B cell (primary cell): Measurements from ENCODE around the gene SH2D5. TPM values are rescaled to one million over a fixed set of nuclear protein-coding genes. Genes with fewer than 3 reads are reported as not detected.
A peak's percentile ranks its signal among the peaks of the same experiment; 100 is the strongest.

Experiments
- ATAC-seq: fragments of 200-7000 bp; cut with Tn5 transposase; one replicate; pipeline ENCODE4 v1.10.0; 2021; ENCODE audit warnings: low read depth, mild to moderate bottlenecking, moderate number of reproducible peaks, moderate library complexity
- CTCF ChIA-PET: fragments of 350-600 bp; sonication (Branson Sonifier 250); formaldehyde crosslinking; loops from one replicate; lab custom pipeline; 2021; ENCODE audit warnings: antibody characterized with exemption, inconsistent platforms; lab: Charles Lee
- POLR2A ChIA-PET: fragments of 350-600 bp; sonication (Branson Sonifier 250); formaldehyde crosslinking; loops from one replicate; lab custom pipeline; 2021; ENCODE audit warnings: antibody characterized with exemption; lab: Charles Lee
- DNase-seq: peaks from one replicate; pipeline ENCODE4 v3.0.0; 2013
- H2AFZ ChIP-seq: 2 replicates; pipeline ENCODE4 v1.6.1; 2012; ENCODE audit warnings: mild to moderate bottlenecking, low read depth, low read length; ENCODE audit not compliant: insufficient read depth, poor library complexity, severe bottlenecking
- H3K27ac ChIP-seq, 2 donors: 1 replicate in 1 of 2; 2 replicates in 1 of 2; pipeline ENCODE4 v1.5.1; 2012 to 2013; ENCODE audit warnings: low read length in 2 of 2, mild to moderate bottlenecking in 2 of 2, moderate library complexity in 1 of 2
- H3K27me3 ChIP-seq, 4 experiments: fragments of 200-600 bp in 1 of 4; sonication (generic) in 1 of 4; replicated peaks in 1 of 4; 1 replicate in 2 of 4; 2 replicates in 2 of 4; pipeline versions ENCODE4 v1.6.1 to v1.7.0; 2013 to 2016; ENCODE audit warnings: low read length in 3 of 4, mild to moderate bottlenecking in 2 of 4, mixed read lengths in 1 of 4, moderate library complexity in 1 of 4; ENCODE audit not compliant: insufficient read depth in 4 of 4, control insufficient read depth in 3 of 4; ENCODE audit errors: control extremely low read depth in 1 of 4
- H3K36me3 ChIP-seq, 2 experiments: replicated peaks in 1 of 2; 1 replicate in 1 of 2; 2 replicates in 1 of 2; pipeline versions ENCODE4 v1.6.1 to v1.7.1; 2013; ENCODE audit warnings: low read length in 1 of 2; ENCODE audit not compliant: insufficient read depth in 2 of 2, control insufficient read depth in 1 of 2; ENCODE audit errors: control extremely low read depth in 1 of 2, extremely low read depth in 1 of 2
- H3K4me1 ChIP-seq, 2 donors: fragments of 200-600 bp in 1 of 2; sonication (generic) in 1 of 2; 1 replicate in 1 of 2; 2 replicates in 1 of 2; pipeline versions ENCODE4 v1.5.1 to v1.6.1; 2013 to 2017; ENCODE audit warnings: low read length in 2 of 2; ENCODE audit not compliant: control insufficient read depth in 2 of 2, insufficient read depth in 2 of 2
- H3K4me2 ChIP-seq: replicated peaks from 2 replicates; pipeline ENCODE3; 2012; ENCODE audit warnings: mild to moderate bottlenecking, low read depth, low read length; ENCODE audit not compliant: poor library complexity, severe bottlenecking
- H3K4me3 ChIP-seq, 5 experiments: fragments of 200-600 bp in 1 of 5; sonication (generic) in 1 of 5; 1 replicate in 3 of 5; 2 replicates in 2 of 5; pipeline versions ENCODE4 v1.5.1 to v1.7.0; 2011 to 2016; ENCODE audit warnings: low read length in 4 of 5, mild to moderate bottlenecking in 4 of 5, low read depth in 2 of 5, control low read depth in 1 of 5, moderate library complexity in 1 of 5; ENCODE audit not compliant: insufficient read depth in 1 of 5; ENCODE audit errors: control extremely low read depth in 1 of 5, extremely low read depth in 1 of 5
- H3K79me2 ChIP-seq: fragments of 200-600 bp; sonication (generic); one replicate; pipeline ENCODE4 v1.6.0; 2016; ENCODE audit warnings: low read length; ENCODE audit not compliant: control insufficient read depth, insufficient read depth
- H3K9ac ChIP-seq: fragments of 200-600 bp; sonication (generic); 2 replicates; pipeline ENCODE4 v1.6.1; 2017; ENCODE audit warnings: mild to moderate bottlenecking, low read length, moderate library complexity
- H3K9me3 ChIP-seq, 3 donors: one replicate each; pipeline versions ENCODE4 v1.6.1 to v1.7.1; 2013; ENCODE audit warnings: low read length in 2 of 3; ENCODE audit not compliant: control insufficient read depth in 2 of 3, insufficient read depth in 1 of 3; ENCODE audit errors: control extremely low read depth in 1 of 3
- H4K20me1 ChIP-seq: 2 replicates; pipeline ENCODE4 v1.6.0; 2012; ENCODE audit warnings: mild to moderate bottlenecking, low read length; ENCODE audit not compliant: insufficient read depth, control insufficient read depth, poor library complexity, severe bottlenecking
- H3K27ac Mint-ChIP-seq: one replicate; pipeline ENCODE4 v1.8.0; 2021; ENCODE audit warnings: mixed read lengths
- H3K27me3 Mint-ChIP-seq: one replicate; pipeline ENCODE4 v1.8.0; 2021; ENCODE audit warnings: mixed read lengths
- H3K4me1 Mint-ChIP-seq: one replicate; pipeline ENCODE4 v1.8.0; 2021; ENCODE audit warnings: mixed read lengths
- H3K4me3 Mint-ChIP-seq: one replicate; pipeline ENCODE4 v1.8.0; 2021; ENCODE audit warnings: mixed read lengths
- H3K9me3 Mint-ChIP-seq: one replicate; pipeline ENCODE4 v1.8.0; 2022; ENCODE audit warnings: mixed read lengths; ENCODE audit not compliant: insufficient read depth
- EZH2 ChIP-seq: IDR thresholded peaks from 2 replicates; pipeline ENCODE4 v1.6.1; 2012; ENCODE audit warnings: borderline replicate concordance, low read depth, mild to moderate bottlenecking, moderate library complexity, low read length; ENCODE audit not compliant: insufficient read depth, poor library complexity, severe bottlenecking
- WGBS: methylation state at CpG from one replicate; pipeline ENCODE4 v1.1.5; 2013; ENCODE audit warnings: missing lambda C conversion rate; ENCODE audit not compliant: insufficient coverage; 5-methylcytosine and 5-hydroxymethylcytosine counted together
- intact Hi-C: fragments of 100-400 bp; cut with micrococcal nuclease; formaldehyde crosslinking; loops from one replicate; pipeline ENCODE4 v1.10.0; 2022
- polyA plus RNA-seq: library from polyadenylated mRNA; depleted of rRNA; stranded (reverse); fragments of >200 nt; gene quantifications from 2 replicates; pipeline ENCODE4 v1.2.3, GENCODE V29; 2012
- total RNA-seq, 2 donors: library from RNA; stranded (reverse); fragments of 120-200 nt in 1 of 2; gene quantifications; 1 replicate in 1 of 2; 2 replicates in 1 of 2; pipeline versions ENCODE4 v1.2.3 to v1.2.4, GENCODE V29; 2013 to 2022
- TF ChIP-seq, protein P1 (sequence below): fragments of 200-600 bp; IDR thresholded peaks from one replicate; pipeline ENCODE4 v1.8.0; 2022; ENCODE audit warnings: antibody characterized with exemption, mild to moderate bottlenecking

Gene SH2D5
- total and polyA plus RNA-seq, 2 donors (not counting 1 experiment from before 2014, with no cell fraction given), result 0.30 TPM; not detected in 1

DNA sequence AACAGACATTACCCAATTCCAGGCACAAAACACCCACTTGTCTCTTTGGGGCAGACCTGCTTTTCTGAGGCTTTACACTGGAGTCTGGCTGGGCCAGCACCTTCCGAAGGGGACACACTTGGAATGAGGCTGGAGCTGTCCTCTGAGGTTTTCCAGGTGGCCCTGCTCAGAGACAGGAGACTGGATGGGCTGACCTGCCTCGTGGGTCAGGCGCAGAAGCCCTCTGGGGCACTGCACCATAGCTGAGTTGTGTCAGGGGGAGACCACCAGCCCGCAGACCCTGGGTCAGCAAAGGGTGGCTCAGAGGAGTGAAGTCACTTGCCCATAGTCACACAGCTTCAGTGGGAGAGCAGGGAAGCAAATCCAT lies 1.8 kb downstream of the SH2D5 start:
- Histone ChIP-seq H3K4me3 (no peak overlapping the region), H4K20me1 (no peaks in the 10 kb centered on the region), H3K79me2 (no peaks in the 10 kb centered on the region), H3K36me3 (no peaks in the 10 kb centered on the region), H2AFZ (no peak overlapping the region), H3K27ac (no peak overlapping the region), H3K4me1 (peaks cover 27 to 30% of the 10 kb centered on the region in 2 donors), H3K4me2 (no peak overlapping the region), H3K27me3 (peaks cover 0 to 35% (median 13%) of the 10 kb centered on the region in 4 experiments), H3K9me3 (peaks cover 0 to 4% (median 0%) of the 10 kb centered on the region in 3 donors), H3K9ac (no peak overlapping the region)
- no peak for TF ChIP-seq EZH2
- TF ChIP-seq, protein P1, sequence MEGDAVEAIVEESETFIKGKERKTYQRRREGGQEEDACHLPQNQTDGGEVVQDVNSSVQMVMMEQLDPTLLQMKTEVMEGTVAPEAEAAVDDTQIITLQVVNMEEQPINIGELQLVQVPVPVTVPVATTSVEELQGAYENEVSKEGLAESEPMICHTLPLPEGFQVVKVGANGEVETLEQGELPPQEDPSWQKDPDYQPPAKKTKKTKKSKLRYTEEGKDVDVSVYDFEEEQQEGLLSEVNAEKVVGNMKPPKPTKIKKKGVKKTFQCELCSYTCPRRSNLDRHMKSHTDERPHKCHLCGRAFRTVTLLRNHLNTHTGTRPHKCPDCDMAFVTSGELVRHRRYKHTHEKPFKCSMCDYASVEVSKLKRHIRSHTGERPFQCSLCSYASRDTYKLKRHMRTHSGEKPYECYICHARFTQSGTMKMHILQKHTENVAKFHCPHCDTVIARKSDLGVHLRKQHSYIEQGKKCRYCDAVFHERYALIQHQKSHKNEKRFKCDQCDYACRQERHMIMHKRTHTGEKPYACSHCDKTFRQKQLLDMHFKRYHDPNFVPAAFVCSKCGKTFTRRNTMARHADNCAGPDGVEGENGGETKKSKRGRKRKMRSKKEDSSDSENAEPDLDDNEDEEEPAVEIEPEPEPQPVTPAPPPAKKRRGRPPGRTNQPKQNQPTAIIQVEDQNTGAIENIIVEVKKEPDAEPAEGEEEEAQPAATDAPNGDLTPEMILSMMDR, result no peak
- WGBS, result 70% methylated on average over 4 of the region's 4 CpGs
- no peak for ATAC-seq
- H3K9me3 Mint-ChIP-seq, result no peaks in the 10 kb centered on the region
- DNase-seq, result no peak
- peak overlapping the region; percentile 90 for H3K4me3 Mint-ChIP-seq
- no peak overlapping the region for H3K27ac Mint-ChIP-seq
- ChIA-PET POLR2A (interaction anchor here (1.6 kb wide), 1 partner anchor 56 kb away, joined by 3 read pairs; the partner anchor contains the start of gene HP1BP3), CTCF (interaction anchor here (2.0 kb wide), 1 partner anchor 34 kb away, joined by 8 read pairs; no protein-coding TSS in a partner anchor)
- peaks cover 13% of the 10 kb centered on the region for H3K27me3 Mint-ChIP-seq
- intact Hi-C loops, result no loop called here
- peaks cover 19% of the 10 kb centered on the region for H3K4me1 Mint-ChIP-seq

DNA sequence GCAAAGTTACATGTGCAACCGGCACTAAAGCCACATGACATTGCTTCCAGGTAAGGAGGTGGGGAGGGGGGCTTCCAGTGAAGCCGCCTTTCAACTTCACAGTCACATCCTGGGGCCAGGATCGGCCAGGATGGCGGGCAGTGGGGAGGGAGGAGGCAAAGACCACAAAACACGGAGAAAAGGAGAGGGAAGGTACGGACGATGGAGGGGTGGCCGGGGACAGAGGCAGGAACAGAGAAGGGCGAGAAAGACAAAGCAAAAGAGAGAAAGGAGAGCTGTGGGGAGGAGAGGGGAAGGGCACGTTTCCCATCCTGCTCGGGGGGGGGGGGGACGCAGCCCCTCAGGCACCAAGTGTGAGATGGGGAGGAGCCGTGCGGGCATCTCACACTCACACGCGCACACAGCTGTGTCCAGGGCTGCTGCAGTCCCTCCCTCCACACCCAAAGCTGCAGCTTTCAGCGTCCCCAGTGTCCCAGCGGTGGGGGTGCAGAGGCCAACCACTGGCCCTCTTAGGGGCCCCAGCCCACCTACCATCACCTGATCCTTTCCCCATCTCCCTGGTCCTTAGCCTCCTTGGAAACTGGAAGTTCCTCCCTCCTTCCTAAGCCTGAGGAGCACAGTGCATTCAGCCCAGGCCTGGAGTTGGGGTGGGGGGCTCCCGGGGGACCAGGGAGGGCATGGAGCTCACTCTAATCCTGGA lies 2.4 kb downstream of the SH2D5 start:
- Histone ChIP-seq H3K36me3 (no peaks in the 10 kb centered on the region), H4K20me1 (no peaks in the 10 kb centered on the region), H3K9ac (no peak overlapping the region), H3K4me2 (peak overlapping the region; percentile 16), H3K27ac (no peak overlapping the region), H2AFZ (peak overlapping the region; percentile 46), H3K4me1 (peaks cover 27 to 30% of the 10 kb centered on the region in 2 donors), H3K4me3 (no peak overlapping the region), H3K27me3 (peaks cover 0 to 35% (median 13%) of the 10 kb centered on the region in 4 experiments), H3K9me3 (peaks cover 0 to 4% (median 0%) of the 10 kb centered on the region in 3 donors), H3K79me2 (no peaks in the 10 kb centered on the region)
- H3K4me1 Mint-ChIP-seq, result peaks cover 19% of the 10 kb centered on the region
- ChIA-PET POLR2A (interaction anchor here (0.6 to 1.6 kb wide), 2 partner anchors 37 to 56 kb away, joined by 3 to 9 read pairs; partner anchors contain the start of gene HP1BP3), CTCF (interaction anchor here (1.3 kb wide), 1 partner anchor 33 kb away, joined by 6 read pairs; no protein-coding TSS in a partner anchor)
- 22% methylated on average over 17 of the region's 19 CpGs for WGBS
- no peak overlapping the region for H3K27ac Mint-ChIP-seq
- H3K9me3 Mint-ChIP-seq, result no peaks in the 10 kb centered on the region
- DNase-seq, result peak; percentile 22
- peak overlapping the region; percentile 90 for H3K4me3 Mint-ChIP-seq
- TF ChIP-seq EZH2, result no peak
- TF ChIP-seq, protein P1, result no peak
- ATAC-seq, result no peak
- intact Hi-C loops, result no loop called here
- peaks cover 13% of the 10 kb centered on the region for H3K27me3 Mint-ChIP-seq
